Measurements from ENCODE around the gene MAPRE3. TPM values are rescaled to one million over a fixed set of nuclear protein-coding genes. Genes with fewer than 3 reads are reported as not detected.
"Not testable (repeated sequence)": the region's sequence is repeated elsewhere in the genome, so short reads cannot be mapped to it uniquely, and the experiment has no call there.

MAPRE3 gene
- 10 to 100 TPM; 11.4 to 16.3 TPM for total RNA-seq
- long read RNA-seq, donor 1, partial matches to known transcripts = 0 of 4 reads
- long read RNA-seq, donor 1, other reads (novel, unspliced or antisense) = 0 of 4 reads
- long read RNA-seq, donor 2, transcript MAPRE3-203 (7 exons, 1,801 nt) = minor isoform, 9 of 37 reads
- long read RNA-seq, donor 2, transcript MAPRE3-201 (7 exons, 1,892 nt) = major isoform, 19 of 37 reads
- long read RNA-seq, donor 2, partial matches to known transcripts = 2 of 37 reads
- long read RNA-seq, donor 2, other reads (novel, unspliced or antisense) = 7 of 37 reads

- intact Hi-C loops (cut with DNase I) = loop anchor here in 1 of 2 donors (5.0 kb wide), 1 partner anchor 117 kb away; the partner anchor contains the start of gene KHK
- peak; percentile 91 for DNase-seq (ENCODE audit: low spot score)
These were observed at the start of gene MAPRE3 for GRCh38 chr2:26970244-26970927. TSS of gene MAPRE3 (plus strand) at chr2:26970637. CDS start at chr2:27022219, 51,582 bp downstream.

- no peak for DNase-seq (ENCODE audit: low spot score)
- intact Hi-C loops (cut with DNase I) = no loop called here
These were observed 49.1 kb upstream of the MAPRE3 start for GRCh38 chr2:26921323-26921722.

GRCh38 chr2:26922405-26923188, 47.8 kb upstream of the MAPRE3 start:
- DNase-seq (ENCODE audit: low spot score) = no peak
- intact Hi-C loops (cut with DNase I) = no loop called here

- DNase-seq (ENCODE audit: low spot score); intact Hi-C loops (cut with DNase I): not testable (repeated sequence)
These were observed 47.3 kb upstream of the MAPRE3 start for GRCh38 chr2:26923189-26923466.

GRCh38 chr2:26924731-26925099, 45.7 kb upstream of the MAPRE3 start:
- intact Hi-C loops (cut with DNase I) = no loop called here
- DNase-seq (ENCODE audit: low spot score) = no peak

GRCh38 chr2:26925100-26925791, 45.2 kb upstream of the MAPRE3 start:
- no peak for DNase-seq (ENCODE audit: low spot score)
- intact Hi-C loops (cut with DNase I) = no loop called here

GRCh38 chr2:26927221-26927620, 43.2 kb upstream of the MAPRE3 start:
- DNase-seq (ENCODE audit: low spot score) = no peak
- intact Hi-C loops (cut with DNase I) = no loop called here

GRCh38 chr2:26932974-26933373, 37.5 kb upstream of the MAPRE3 start:
- intact Hi-C loops (cut with DNase I) = no loop called here

GRCh38 chr2:26933431-26934334, 36.8 kb upstream of the MAPRE3 start:
- intact Hi-C loops (cut with DNase I) = no loop called here
- DNase-seq (ENCODE audit: low spot score) = no peak

More at GRCh38 chr2:26932974-26933373, 37.5 kb upstream of the MAPRE3 start:
- no peak for DNase-seq (ENCODE audit: low spot score)

GRCh38 chr2:26934335-26934724, 36.1 kb upstream of the MAPRE3 start:
- intact Hi-C loops (cut with DNase I) = no loop called here
- DNase-seq (ENCODE audit: low spot score) = no peak

GRCh38 chr2:26934985-26935384, 35.5 kb upstream of the MAPRE3 start:
- intact Hi-C loops (cut with DNase I) = no loop called here
- no peak for DNase-seq (ENCODE audit: low spot score)

GRCh38 chr2:26936855-26937254, 33.6 kb upstream of the MAPRE3 start:
- intact Hi-C loops (cut with DNase I) = no loop called here
- no peak for DNase-seq (ENCODE audit: low spot score)

GRCh38 chr2:26938399-26939118, 31.9 kb upstream of the MAPRE3 start:
- DNase-seq (ENCODE audit: low spot score) = no peak
- intact Hi-C loops (cut with DNase I) = no loop called here

- DNase-seq (ENCODE audit: low spot score) = no peak
- intact Hi-C loops (cut with DNase I) = loop anchor here in 1 of 2 donors (5.0 kb wide), 1 partner anchor 93 kb away; the partner anchor contains the start of gene DPYSL5
These were observed 30.4 kb upstream of the MAPRE3 start for GRCh38 chr2:26940001-26940400.

- DNase-seq (ENCODE audit: low spot score) = no peak
- intact Hi-C loops (cut with DNase I) = loop anchor here in 1 of 2 donors (5.0 kb wide), 1 partner anchor 94 kb away; the partner anchor contains the start of gene DPYSL5
These were observed 29.0 kb upstream of the MAPRE3 start for GRCh38 chr2:26941486-26941885.

- intact Hi-C loops (cut with DNase I) = loop anchor here (2.0 to 5.0 kb wide), 2 partner anchors 95 to 96 kb away; partner anchors contain the start of gene DPYSL5 (in 1 of the 2)
- DNase-seq (ENCODE audit: low spot score) = peak; percentile 86
These were observed 27.7 kb upstream of the MAPRE3 start for GRCh38 chr2:26942543-26943295.
